Ishikawa (cell line): ENCODE results near the gene RGMA.

Experiments
- CEBPB ChIP-seq: IDR thresholded peaks from 2 replicates; pipeline ENCODE4 v1.6.1; 2012
- CREB1 ChIP-seq: IDR thresholded peaks from 2 replicates; pipeline ENCODE4 v1.6.1; 2012; ENCODE audit warnings: low read depth
- EGR1 ChIP-seq: IDR thresholded peaks from 2 replicates; pipeline ENCODE4 v1.6.1; 2012
- EP300 ChIP-seq: IDR thresholded peaks from 2 replicates; pipeline ENCODE4 v1.6.1; 2012; ENCODE audit warnings: borderline replicate concordance
- FOXM1 ChIP-seq: IDR thresholded peaks from 2 replicates; pipeline ENCODE4 v1.6.1; 2012; ENCODE audit warnings: low read depth, borderline replicate concordance
- MAX ChIP-seq: IDR thresholded peaks from 2 replicates; pipeline ENCODE4 v1.6.1; 2012
- NFIC ChIP-seq: IDR thresholded peaks from 2 replicates; pipeline ENCODE4 v1.6.1; 2012
- RAD21 ChIP-seq: IDR thresholded peaks from 2 replicates; pipeline ENCODE4 v1.6.1; 2012; ENCODE audit warnings: low read depth
- REST ChIP-seq: IDR thresholded peaks from 2 replicates; pipeline ENCODE4 v1.6.1; 2012; ENCODE audit warnings: low read depth, mild to moderate bottlenecking
- TAF1 ChIP-seq: IDR thresholded peaks from 2 replicates; pipeline ENCODE4 v1.6.1; 2012; ENCODE audit warnings: low read depth, mild to moderate bottlenecking
- TCF12 ChIP-seq: IDR thresholded peaks from 2 replicates; pipeline ENCODE4 v1.6.1; 2012; ENCODE audit warnings: low read depth
- TEAD4 ChIP-seq: IDR thresholded peaks from 2 replicates; pipeline ENCODE4 v1.6.1; 2012
- USF1 ChIP-seq: IDR thresholded peaks from 2 replicates; pipeline ENCODE4 v1.6.1; 2012
- YY1 ChIP-seq: IDR thresholded peaks from 2 replicates; pipeline ENCODE4 v1.6.1; 2012; ENCODE audit warnings: low read depth
- ZBTB7A ChIP-seq: IDR thresholded peaks from 2 replicates; pipeline ENCODE4 v1.6.1; 2012; ENCODE audit warnings: low read depth

The RGMA gene

GRCh38 chr15:92990031-92990430 is 99.0 kb downstream of the RGMA start:
- TF ChIP-seq ZBTB7A: no peak
- TF ChIP-seq MAX: no peak
- no peak for TF ChIP-seq TCF12
- TF ChIP-seq USF1: no peak
- no peak for TF ChIP-seq CREB1
- TF ChIP-seq TEAD4: no peak

- TF ChIP-seq REST (no peak), NFIC (no peak), CREB1 (no peak), TEAD4 (no peak), TCF12 (no peak), TAF1 (no peak), CEBPB (no peak), ZBTB7A (no peak), YY1 (no peak), USF1 (no peak), MAX (no peak), EP300 (no peak), FOXM1 (no peak), RAD21 (no peak), EGR1 (no peak)
Measured at GRCh38 chr15:92989470-92989869, 99.5 kb downstream of the RGMA start.
